Breast epithelium (tissue), 4 donors: ENCODE measurements around the gene DOLPP1. TPM values are rescaled to one million over a fixed set of nuclear protein-coding genes. Genes with fewer than 3 reads are reported as not detected.

Experiments
- DNase-seq, 2 donors: peaks; one replicate each; pipeline ENCODE4 v3.0.0-alpha.2; 2019; ENCODE audit warnings: low spot score in 2 of 2
- H3K27ac ChIP-seq, 2 donors: fragments of 200-600 bp; sonication (generic) in 1 of 2; one replicate each; pipeline ENCODE4 v1.5.1; 2016 to 2019; ENCODE audit warnings: mild to moderate bottlenecking in 1 of 2
- H3K27me3 ChIP-seq, 2 donors: fragments of 200-600 bp; sonication (generic) in 1 of 2; one replicate each; pipeline versions ENCODE4 v1.5.1 to v1.6.0; 2017 to 2019; ENCODE audit warnings: control low read depth in 1 of 2, mild to moderate bottlenecking in 1 of 2
- H3K36me3 ChIP-seq: fragments of 200-600 bp; one replicate; pipeline ENCODE4 v1.5.1; 2019
- H3K4me1 ChIP-seq, 2 donors: fragments of 200-600 bp; sonication (generic); one replicate each; pipeline ENCODE4 v1.5.1; 2016 to 2019; ENCODE audit warnings: control low read depth in 1 of 2
- H3K4me3 ChIP-seq, 3 donors: fragments of 200-600 bp; sonication (generic); 1 replicate in 2 of 3; 2 replicates in 1 of 3; pipeline ENCODE4 v1.5.1; 2016 to 2019; ENCODE audit warnings: mild to moderate bottlenecking in 3 of 3, moderate library complexity in 2 of 3
- H3K9me3 ChIP-seq, 2 donors: fragments of 200-600 bp; sonication (generic) in 1 of 2; one replicate each; pipeline ENCODE4 v1.5.1; 2016 to 2019; ENCODE audit warnings: control low read depth in 1 of 2
- CTCF ChIP-seq, 3 donors: fragments of 450-650 bp; IDR thresholded peaks; one replicate each; pipeline ENCODE4 v1.5.1; 2016 to 2017; ENCODE audit warnings: antibody characterized with exemption in 3 of 3, mild to moderate bottlenecking in 3 of 3, moderate library complexity in 3 of 3
- POLR2A ChIP-seq: fragments of 450-650 bp; IDR thresholded peaks from one replicate; pipeline ENCODE4 v1.6.1; 2016; ENCODE audit warnings: antibody characterized with exemption, mild to moderate bottlenecking, moderate library complexity
- POLR2AphosphoS5 ChIP-seq, 3 donors: sonication (generic); formaldehyde crosslinking; IDR thresholded peaks; one replicate each; pipeline ENCODE4 v1.6.1; 2017; ENCODE audit warnings: antibody characterized with exemption in 3 of 3
- intact Hi-C: fragments of 100-400 bp; cut with DNase I; formaldehyde crosslinking; loops from one replicate; pipeline ENCODE4 v1.15.1; 2023; ENCODE audit warnings: low total_unique reads
- total RNA-seq, 3 donors: library from RNA; depleted of rRNA; stranded (reverse); fragments of >200 nt; gene quantifications; one replicate each; pipeline ENCODE4 v1.1.0, GENCODE V29; 2016

DOLPP1 gene
- total RNA-seq, 3 donors from 2014 or later: 5.6 to 9.2 (median 8.6) TPM

DNA sequence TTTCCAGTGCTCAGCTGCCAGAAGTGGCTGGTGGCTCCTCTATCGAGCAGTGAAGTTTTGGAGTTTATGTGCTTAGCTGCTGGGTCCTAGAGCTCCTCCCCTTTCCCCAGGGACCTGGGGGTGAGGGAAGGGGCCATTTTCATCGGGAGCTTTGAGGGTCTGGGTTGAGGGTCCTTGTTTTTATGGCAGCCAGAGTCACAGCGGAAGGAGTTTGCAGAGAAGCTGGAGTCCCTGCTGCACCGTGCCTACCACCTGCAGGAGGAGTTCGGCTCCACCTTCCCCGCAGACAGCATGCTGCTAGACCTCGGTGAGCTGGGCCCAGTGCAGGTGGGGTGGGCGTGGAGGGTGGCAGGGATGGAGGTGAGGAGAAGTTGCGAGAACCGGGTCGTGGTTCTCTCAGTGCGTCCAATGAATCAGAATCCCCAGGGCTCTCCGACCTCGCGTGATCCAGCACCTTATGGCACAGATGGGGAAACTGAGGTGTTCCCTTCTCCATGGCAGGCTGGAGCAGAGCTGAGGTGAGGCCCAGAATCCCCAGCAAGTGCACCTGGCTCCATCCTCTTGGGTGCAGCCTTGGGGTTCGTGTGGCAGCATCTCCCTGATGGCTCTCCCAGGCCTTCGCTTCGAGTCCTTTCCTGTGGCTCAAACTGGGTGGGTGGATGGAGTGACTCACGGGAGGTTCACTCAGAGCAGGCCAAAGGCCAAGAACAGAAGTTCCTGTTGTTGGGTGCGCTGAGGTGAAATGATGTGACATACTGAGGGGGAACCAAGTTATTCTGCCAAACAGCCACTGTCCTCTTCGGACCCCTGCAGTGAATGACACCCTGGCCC lies 21.7 kb upstream of the DOLPP1 start:
- DNase-seq: no peak
- H3K9me3 ChIP-seq: no peaks in the 10 kb centered on the region

DNA sequence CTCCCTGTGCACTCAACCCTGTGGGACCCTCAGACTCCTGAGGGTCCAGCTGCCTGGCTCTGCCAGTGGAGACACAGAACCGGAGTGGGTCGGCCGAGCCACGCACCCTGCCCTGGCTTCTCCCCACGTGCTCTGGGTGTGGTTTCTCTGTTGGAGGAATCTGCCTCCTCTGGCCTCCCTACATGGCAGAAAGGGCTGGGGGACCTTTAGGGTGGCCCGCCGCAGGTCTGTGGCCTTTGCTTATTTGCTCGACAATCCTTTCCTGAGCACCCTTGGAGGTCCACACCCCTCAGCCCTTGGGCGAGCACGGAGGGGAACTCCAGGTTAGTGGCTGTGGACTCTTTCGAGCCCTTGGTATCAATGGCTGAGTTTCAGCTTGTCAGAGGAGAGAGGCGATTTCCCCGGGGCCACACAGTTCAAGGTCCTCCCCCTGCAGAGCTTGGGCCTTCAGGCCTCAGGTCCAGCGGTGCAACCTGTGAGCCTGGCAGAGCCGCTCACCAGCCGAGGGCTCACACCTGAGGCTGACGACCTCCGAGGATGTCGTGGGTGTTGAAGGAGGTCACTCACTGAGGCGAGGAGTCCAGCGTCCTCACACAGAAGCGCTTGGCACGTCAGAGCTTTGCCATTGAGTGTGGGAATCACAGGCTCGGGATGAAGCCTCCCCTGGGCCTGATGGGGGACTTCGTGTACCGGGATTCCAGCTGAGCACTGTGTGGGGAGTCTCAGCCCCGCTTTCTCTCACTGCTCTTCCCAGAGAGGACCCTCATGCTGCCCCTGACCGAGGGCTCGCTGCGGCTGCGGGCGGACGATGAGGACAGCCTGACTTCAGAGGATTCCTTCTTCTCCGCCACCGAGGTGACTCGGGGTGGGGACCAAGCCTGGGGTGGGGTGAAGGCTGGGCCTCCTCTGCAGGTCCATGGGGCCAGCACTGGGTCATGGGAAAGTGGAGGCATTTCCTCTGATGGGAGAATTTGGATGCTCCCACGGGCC lies 20.8 kb upstream of the DOLPP1 start:
- TF ChIP-seq CTCF (IDR thresholded peaks at IDR 0.05): no peak
- no peak for TF ChIP-seq POLR2A
- TF ChIP-seq POLR2AphosphoS5 (IDR thresholded peaks at IDR 0.05): no peak
- intact Hi-C loops: loop anchor here (2.0 kb wide), 1 partner anchor 61 kb away; no protein-coding TSS in a partner anchor
- Histone ChIP-seq H3K4me3 (no peak overlapping the region), H3K27me3 (no peaks in the 10 kb centered on the region), H3K27ac (no peak overlapping the region), H3K9me3 (no peaks in the 10 kb centered on the region), H3K4me1 (no peaks in the 10 kb centered on the region), H3K36me3 (peaks cover 8% of the 10 kb centered on the region)
- no peak for DNase-seq

More for the DNA sequence above, 21.7 kb upstream of the DOLPP1 start:
- Histone ChIP-seq H3K4me1 (no peaks in the 10 kb centered on the region), H3K36me3 (peaks cover 8% of the 10 kb centered on the region), H3K27ac (no peak overlapping the region), H3K27me3 (no peaks in the 10 kb centered on the region), H3K4me3 (no peak overlapping the region)
- TF ChIP-seq POLR2A: no peak
- no peak for TF ChIP-seq CTCF (IDR thresholded peaks at IDR 0.05)
- TF ChIP-seq POLR2AphosphoS5 (IDR thresholded peaks at IDR 0.05): no peak
- intact Hi-C loops: loop anchor here (2.0 kb wide), 1 partner anchor 60 kb away; no protein-coding TSS in a partner anchor

- Histone ChIP-seq H3K27me3 (no peaks in the 10 kb centered on the region), H3K27ac (no peak overlapping the region), H3K4me1 (no peaks in the 10 kb centered on the region), H3K9me3 (no peaks in the 10 kb centered on the region), H3K36me3 (peaks cover 8% of the 10 kb centered on the region), H3K4me3 (no peak overlapping the region)
- no peak for TF ChIP-seq POLR2AphosphoS5 (IDR thresholded peaks at IDR 0.05)
- TF ChIP-seq POLR2A: no peak
- TF ChIP-seq CTCF (IDR thresholded peaks at IDR 0.05): no peak
- no peak for DNase-seq
- intact Hi-C loops: no loop called here
Observed at GRCh38 chr9:129060991-129061390, 19.9 kb upstream of the DOLPP1 start.

- no peak overlapping the region for H3K27ac ChIP-seq
- no peak for DNase-seq
- H3K4me3 ChIP-seq: no peak overlapping the region
- H3K36me3 ChIP-seq: peaks cover 17% of the 10 kb centered on the region
- no peaks in the 10 kb centered on the region for H3K9me3 ChIP-seq
- H3K4me1 ChIP-seq: no peaks in the 10 kb centered on the region
- intact Hi-C loops: no loop called here
- H3K27me3 ChIP-seq: no peaks in the 10 kb centered on the region
- TF ChIP-seq POLR2AphosphoS5 (IDR thresholded peaks at IDR 0.05) (no peak), CTCF (IDR thresholded peaks at IDR 0.05) (no peak), POLR2A (no peak)
Observed at GRCh38 chr9:129063061-129063460, 17.9 kb upstream of the DOLPP1 start.
